Effector CD4-positive, alpha-beta T cell (primary cell): ENCODE measurements around the gene SHC2. TPM values are rescaled to one million over a fixed set of nuclear protein-coding genes. Genes with fewer than 3 reads are reported as not detected.
A peak's percentile ranks its signal among the peaks of the same experiment; 100 is the strongest.

Source experiments
- DNase-seq: peaks from one replicate; pipeline ENCODE4 v3.0.0-alpha.2; 2020
- total RNA-seq: gene quantifications from one replicate; lab custom pipeline; 2026; lab: John Stamatoyannopoulos, UW

Gene SHC2, protein sequence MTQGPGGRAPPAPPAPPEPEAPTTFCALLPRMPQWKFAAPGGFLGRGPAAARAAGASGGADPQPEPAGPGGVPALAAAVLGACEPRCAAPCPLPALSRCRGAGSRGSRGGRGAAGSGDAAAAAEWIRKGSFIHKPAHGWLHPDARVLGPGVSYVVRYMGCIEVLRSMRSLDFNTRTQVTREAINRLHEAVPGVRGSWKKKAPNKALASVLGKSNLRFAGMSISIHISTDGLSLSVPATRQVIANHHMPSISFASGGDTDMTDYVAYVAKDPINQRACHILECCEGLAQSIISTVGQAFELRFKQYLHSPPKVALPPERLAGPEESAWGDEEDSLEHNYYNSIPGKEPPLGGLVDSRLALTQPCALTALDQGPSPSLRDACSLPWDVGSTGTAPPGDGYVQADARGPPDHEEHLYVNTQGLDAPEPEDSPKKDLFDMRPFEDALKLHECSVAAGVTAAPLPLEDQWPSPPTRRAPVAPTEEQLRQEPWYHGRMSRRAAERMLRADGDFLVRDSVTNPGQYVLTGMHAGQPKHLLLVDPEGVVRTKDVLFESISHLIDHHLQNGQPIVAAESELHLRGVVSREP
- total RNA-seq = not detected

DNA sequence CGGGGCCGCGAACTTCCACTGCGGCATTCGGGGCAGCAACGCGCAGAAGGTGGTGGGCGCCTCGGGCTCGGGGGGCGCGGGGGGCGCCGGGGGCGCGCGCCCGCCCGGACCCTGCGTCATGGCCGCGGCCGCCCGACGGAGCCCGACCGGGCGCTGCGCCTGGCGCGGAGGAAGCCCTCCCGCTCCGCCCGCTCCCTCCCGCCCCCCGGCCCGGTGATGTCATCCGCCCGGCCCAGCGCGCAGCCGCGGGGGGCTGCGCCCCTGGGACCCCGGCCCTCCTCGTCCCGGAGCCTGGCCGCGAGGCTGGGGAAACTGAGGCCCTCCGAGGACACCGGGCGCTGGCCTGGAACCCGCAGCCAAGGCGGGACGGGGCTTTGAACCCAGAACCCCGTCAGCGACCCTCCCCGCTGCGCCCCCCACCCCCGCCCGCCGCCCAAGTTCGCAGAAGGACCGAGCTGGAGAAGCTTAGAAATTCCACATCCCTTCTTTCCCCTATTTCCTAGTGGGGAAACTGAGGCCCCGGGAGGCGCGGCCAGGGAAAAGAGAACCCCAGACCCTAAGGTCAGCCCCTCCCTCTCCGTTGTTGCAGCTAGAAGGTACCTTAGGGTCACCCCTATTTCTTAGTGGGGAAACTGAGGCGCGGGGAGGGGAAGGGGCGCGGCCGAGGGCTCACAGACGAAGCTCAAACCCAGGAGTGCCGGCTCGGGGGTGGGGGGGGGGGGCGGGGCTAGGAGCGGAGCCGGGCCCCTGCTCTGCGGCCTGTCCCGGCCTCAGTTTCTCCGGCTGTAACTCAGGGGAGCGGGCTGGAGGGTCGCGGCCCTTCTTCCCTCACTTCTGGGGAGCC, at the start of gene SHC2:
Gene SHC2, minus strand, starts transcription at position 157 of the 844 bp plus-strand sequence. Its CDS starts 37 bp downstream, at position 120.
- no peak for DNase-seq

DNA sequence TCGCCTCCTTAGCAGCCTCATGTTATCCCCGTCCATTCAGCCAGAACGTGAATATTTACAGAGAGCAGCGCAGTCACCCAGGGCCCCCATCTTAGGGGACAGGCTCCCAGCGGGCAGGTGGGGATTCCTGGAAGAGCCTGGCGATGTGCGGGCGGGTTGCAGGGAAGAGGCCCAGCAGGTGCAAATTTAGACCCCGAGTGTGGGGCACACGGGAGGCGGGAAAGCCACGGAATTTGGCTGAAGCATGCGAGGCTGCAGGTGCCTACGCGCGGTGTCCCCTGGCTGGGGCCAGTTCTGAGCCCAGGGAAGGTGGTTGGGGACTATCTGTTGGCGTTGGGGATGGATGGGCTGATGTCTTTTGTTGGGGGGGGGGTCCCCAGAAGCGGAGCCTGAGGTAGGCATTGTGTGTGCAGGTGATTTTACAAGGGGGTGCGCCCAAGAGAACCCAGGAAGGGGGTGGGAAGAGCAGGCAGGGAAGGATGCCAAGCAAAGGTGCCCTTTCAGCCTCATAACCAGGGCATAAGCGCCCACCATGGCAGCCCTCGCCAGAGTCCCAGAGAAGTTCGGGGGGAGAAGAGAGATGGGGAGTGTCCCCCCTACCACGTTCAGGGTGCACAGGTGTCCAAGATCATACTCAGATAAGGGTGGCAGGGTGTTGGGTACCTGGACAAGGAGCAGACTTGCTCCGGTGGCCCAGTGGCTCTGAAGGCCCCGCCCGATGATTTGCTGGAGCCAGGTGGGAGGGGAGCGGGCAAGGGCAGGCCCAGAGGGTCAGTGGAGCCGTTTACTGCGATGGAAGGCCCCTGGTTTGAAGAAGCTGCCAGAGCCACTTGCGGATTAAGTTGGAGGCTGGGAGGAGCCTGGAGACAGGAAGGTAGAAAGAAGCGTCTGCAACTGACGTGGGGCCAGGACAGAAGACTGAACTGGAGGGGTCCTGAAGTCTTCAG, 47.6 kb upstream of the SHC2 start:
- DNase-seq = no peak

DNA sequence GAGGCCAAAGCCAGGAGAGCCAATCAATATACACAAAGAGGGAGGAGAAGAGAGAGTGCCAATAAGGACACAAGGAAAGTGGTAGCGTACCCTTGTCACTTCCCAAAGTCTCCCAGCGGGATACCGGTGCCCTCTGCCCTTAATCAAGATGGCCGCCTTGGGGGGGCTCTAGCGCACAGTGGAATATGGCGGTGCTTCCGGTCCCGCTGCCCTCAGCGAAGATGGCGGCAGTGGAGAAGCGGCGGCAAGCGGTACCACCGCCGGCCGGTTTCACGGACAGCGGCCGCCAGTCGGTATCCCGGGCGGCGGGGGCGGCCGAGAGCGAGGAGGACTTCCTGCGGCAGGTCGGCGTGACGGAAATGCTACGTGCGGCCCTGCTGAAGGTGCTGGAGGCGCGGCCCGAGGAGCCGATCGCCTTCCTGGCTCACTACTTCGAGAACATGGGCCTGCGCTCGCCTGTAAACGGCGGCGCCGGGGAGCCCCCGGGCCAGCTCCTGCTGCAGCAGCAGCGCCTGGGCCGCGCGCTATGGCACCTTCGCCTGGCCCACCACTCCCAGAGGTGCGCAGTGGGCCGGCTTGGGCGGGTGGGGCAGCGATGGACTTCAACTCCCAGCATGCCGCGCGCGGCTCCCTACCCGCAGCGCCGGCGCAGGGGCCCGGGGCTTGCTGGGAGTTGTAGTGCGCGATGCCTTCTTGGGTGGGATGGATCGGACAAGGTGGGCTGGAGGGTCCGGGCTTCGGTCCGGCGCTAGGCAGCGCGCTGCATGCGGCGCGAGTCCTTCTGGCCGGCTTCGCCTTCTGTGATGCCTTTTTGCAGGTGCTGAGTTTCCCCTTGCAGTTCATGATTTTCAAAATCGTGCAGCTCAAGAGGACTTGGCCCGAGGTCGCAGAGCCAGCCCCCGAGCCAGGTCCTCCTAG, 46.7 kb upstream of the SHC2 start, which contains the start of gene TPGS1:
Gene TPGS1, plus strand, starts transcription at position 212 of the 918 bp plus-strand sequence. Its CDS starts 10 bp downstream, at position 222.
- DNase-seq = peak; percentile 67

DNA sequence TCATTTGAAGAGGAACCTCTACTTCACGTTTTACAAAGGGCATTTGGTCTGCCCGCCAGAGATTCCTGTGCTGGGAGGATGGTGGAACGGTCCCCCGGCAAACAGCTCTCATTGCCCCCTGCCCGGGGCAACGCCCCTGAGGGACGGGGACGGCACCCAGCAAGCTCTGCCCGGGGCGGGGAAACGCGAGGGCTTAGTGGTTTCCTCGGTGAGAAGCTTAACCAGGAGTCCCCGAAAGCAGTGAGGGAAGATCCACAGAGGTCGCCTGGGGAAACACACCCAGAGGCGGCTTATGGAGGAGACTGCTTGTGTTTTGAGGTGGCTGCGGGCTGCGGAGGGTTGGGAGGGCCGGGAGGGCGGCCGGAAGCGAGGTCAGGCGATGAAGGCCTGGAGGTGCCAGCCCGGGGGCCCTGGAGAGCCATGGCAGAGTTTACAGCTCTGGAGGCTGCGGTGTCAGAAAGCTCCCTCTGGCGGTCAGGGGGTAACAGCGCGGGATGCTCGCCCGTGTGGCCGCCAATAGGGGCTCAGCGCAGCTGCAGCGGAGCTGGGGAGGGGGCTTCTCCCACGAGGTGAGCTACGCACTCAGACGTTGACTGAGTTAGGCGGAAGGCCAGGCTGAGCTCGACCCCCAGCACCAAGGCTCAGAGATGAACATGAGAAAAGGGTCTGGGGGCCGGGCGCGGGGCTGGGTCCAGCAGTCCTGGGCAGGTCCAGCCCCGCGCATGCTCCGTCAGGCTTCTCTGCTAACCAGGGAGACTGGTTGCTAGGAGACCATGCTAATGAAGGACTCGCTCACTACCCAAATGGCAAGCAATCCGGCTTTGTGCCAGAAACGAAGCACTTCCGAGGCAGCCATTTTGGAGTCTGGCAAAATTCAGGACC, 45.8 kb upstream of the SHC2 start:
- peak; percentile 93 for DNase-seq

DNA sequence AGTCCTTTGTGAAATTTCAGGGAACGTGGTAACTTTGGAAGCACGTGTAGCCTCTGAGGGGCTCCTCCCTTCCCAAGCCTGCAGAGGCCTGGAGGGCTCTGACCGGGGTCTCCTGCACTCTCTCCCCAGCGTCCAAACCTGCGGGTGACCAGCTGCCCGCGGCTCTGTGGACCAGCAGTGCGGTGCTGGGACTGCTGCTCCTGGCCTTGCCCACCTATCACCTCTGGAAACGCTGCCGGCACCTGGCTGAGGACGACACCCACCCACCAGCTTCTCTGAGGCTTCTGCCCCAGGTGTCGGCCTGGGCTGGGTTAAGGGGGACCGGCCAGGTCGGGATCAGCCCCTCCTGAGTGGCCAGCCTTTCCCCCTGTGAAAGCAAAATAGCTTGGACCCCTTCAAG, 43.8 kb upstream of the SHC2 start:
- no peak for DNase-seq

DNA sequence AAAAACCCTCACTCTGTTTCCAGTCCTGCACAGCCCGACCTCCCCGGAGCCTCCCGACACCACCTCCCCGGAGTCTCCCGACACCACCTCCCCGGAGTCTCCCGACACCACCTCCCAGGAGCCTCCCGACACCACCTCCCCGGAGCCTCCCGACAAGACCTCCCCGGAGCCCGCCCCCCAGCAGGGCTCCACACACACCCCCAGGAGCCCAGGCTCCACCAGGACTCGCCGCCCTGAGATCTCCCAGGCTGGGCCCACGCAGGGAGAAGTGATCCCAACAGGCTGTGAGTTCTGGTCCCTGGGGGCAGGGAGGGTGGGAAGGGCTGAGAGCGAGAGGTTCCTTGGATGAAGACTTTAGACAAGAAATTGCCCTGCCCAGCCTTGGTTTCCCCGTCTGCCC, 40.8 kb upstream of the SHC2 start:
- DNase-seq = no peak

DNA sequence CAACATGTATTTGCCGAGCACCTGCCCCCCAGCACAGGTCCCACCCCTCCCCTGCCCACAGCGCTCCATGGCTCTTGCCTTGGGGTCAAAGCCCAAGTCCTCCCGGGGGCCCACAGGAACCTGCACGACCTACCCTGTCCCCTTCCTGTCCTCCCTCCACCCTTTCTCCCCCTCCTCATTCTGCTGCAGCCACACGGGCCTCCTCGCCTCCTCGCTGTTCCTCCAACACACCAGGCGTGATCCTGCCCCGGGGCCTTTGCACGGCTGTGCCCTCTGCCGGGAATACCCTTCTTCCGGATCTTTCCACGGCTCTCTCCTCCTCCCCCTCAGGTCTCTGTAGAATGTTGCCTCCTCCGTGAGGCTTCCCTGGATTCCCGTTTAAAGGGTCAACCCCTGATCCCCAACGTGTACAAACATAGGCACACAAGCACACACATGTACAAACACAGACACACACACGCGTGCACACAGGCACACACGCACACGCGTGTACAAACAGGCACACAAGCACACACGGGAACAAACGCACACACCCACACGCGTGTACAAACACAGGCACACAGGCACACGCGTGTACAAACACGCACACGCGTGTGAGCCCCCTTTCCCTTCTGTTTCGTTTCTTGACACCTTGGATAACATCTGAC, 38.3 kb upstream of the SHC2 start:
- no peak for DNase-seq

DNA sequence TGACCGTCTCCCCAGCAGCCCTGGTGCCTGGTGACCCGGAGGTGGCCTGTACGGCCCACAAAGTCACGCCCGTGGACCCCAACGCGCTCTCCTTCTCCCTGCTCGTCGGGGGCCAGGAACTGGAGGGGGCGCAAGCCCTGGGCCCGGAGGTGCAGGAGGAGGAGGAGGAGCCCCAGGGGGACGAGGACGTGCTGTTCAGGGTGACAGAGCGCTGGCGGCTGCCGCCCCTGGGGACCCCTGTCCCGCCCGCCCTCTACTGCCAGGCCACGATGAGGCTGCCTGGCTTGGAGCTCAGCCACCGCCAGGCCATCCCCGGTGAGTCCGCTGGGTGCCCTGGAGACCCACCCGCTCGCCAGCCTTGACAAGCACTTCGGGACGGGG, 37.7 kb upstream of the SHC2 start:
- no peak for DNase-seq

DNA sequence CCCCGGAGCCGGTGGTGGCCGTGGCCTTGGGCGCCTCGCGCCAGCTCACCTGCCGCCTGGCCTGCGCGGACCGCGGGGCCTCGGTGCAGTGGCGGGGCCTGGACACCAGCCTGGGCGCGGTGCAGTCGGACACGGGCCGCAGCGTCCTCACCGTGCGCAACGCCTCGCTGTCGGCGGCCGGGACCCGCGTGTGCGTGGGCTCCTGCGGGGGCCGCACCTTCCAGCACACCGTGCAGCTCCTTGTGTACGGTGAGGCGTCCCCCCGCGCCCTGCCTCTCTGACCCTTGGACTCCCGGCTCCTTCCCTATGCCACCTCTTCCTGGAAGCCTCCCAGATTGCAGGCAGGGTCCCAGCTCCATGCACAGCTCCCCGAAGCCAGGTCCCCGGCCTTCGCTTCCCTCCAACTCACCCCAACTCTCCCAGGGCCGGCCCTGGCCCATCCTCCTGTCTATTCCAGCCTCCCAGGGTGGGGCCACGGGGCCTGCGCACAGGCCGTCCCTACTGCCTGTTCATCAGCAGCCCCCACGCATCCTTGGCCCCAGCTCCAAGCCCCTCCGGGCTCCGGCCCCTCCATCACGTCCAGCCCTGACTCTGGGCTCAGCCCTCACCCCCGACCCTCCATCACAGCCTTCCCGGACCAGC, 37.2 kb upstream of the SHC2 start:
- no peak for DNase-seq

DNA sequence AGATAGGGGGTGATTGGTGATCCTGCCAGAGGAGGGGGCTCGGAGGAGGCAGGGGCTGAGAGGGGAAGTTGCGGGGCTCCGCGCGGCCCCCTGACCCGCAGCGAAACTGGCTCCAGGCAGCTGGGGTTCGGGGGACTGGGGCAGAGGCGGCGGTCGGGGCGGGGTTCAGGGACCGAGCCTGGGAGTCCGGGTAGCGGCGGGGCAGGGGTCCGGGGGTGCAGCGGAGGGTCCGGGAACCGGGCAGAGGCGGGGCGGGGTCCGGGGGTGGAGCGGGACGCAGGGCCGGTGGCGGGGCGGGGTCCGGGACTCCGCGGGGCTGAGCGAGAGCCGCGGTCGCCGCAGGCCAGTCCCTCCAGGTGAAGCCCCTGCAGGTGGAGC, 36.6 kb upstream of the SHC2 start:
- no peak for DNase-seq

DNA sequence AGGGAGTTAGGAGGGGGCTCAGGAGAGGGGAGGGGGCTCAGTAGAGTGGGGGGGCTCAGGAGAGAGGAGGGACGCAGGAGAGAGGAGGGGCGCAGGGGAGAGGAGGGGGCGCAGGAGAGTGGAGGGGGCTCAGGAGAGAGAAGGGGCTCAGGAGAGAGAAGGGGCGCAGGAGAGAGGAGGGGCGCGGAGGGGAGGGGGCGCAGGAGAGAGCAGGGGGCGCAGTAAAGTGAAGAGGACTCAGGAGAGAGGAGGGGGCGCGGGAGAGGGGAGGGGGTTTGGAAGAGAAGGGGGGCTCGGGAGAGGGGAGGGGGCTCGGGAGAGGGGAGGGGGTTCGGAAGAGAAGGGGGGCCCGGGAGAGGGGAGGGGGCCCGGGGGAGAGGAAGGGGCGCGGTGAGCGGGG, 36.2 kb upstream of the SHC2 start:
- DNase-seq = no peak

DNA sequence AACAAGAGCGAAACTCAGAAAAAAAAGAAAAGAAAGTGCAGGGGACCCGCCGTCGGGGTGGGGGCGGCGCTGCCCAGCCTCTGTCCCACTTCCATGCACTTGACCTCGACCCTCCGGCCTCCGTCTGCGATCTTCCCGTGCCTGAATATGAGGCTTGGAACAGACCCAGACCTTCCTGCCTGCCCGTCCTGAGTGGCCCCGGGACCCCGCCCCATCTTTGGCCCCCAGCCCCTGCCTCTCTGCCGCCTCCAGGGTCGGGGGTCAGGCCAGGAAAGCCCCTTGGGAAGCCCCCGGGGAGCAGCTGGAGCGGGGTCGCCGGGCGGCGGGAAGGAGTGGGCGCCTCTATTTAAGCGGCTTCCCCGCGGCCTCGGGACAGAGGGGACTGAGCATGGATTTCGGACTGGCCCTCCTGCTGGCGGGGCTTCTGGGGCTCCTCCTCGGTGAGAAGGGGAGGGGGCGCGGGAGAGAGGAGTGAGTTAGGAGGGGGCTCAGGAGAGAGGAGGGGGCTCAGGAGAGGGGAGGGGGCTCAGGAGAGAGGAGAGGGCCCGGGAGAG, 35.4 kb upstream of the SHC2 start, which contains the start of gene MADCAM1:
Gene MADCAM1, plus strand, starts transcription at position 375 of the 554 bp plus-strand sequence. Its CDS starts 14 bp downstream, at position 389.
- no peak for DNase-seq

DNA sequence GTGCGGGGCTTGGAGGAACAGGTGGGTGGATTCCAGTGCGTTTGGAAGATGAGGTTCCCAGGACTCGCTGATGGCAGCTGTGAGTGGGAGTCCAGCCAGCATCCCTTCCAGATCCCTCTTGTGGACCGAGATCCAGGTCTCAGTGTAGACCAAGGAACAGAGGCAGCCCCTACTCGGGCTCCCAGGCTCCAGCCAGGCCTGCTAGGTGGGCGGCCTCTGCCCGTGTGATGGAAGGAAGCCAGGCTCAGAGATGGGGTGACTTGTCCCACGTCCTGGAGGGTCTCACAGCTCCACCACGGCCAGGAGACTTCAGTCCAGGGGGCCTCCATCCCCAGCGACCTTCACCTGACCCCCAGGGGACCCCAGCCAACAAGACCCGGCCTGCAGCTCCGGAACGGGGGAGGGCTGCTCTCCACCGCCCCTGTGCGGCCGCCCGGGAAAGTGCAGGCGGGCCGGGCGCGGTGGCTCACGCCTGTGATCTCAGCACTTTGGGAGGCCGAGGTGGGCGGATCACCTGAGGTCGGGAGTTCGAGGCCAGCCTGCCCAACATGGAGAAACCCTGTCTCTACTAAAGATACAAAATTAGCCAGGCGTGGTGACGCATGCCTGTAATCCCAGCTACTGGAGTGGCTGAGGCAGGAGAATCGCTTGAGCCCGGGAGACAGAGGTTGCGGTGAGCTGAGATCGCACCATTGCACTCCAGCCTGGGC, 34.7 kb upstream of the SHC2 start:
- DNase-seq = no peak

DNA sequence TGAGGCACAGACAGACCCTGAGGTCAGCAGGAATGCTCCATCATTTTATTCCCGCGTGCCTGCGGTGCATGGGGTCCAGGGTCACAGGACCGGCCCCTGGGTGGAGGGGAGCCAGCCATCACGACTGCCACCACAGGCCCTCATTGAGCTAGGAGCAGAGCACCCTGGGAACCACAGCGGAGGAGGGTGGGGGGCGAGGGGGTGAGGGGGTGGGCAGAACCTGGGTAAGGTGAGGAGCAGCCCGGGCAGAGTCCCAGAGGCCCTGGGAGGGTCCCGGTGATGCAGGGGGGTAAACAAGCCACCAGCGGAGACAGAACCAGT, 34.2 kb upstream of the SHC2 start:
- no peak for DNase-seq

DNA sequence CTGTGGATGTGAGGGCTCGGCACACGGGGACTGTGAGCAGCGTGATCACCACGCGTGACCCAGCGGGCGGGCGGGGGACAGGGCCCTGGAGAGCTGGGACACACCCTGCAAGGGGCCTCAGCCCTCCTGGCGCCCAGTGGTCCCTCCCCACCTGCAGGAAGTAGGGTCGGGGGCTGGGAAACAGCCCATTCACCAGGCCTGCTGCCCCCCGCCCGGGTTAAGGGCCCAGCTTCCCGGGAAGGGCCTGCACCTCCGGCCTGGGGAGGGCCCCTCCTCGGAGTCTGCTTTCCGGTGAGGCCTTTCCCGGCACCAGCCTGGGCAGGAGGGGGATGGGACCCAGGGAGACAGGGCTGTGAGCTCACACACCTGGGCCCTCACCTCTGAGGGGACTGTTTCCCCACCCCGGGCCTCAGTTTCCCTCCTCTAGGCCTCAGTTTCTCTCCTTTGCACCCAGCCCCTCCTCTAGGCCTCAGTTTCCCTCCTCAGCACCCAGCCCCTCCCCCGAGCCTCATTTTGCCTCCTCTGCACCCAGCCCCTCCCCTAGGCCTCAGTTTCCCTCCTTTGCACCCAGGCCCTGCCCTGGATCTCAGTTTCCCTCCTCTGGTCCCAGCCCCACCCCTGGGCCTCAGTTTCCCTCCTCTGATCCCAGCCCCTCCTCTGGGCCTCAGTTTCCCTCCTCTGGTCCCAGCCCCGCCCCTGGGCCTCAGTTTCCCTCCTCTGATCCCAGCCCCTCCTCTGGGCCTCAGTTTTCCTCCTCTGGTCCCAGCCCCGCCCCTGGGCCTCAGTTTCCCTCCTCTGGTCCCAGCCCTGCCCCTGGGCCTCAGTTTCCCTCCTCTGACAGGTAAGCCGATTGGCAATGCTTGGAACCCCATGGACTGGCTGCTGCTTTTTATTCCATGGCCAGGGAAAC, 33.6 kb upstream of the SHC2 start:
- no peak for DNase-seq

DNA sequence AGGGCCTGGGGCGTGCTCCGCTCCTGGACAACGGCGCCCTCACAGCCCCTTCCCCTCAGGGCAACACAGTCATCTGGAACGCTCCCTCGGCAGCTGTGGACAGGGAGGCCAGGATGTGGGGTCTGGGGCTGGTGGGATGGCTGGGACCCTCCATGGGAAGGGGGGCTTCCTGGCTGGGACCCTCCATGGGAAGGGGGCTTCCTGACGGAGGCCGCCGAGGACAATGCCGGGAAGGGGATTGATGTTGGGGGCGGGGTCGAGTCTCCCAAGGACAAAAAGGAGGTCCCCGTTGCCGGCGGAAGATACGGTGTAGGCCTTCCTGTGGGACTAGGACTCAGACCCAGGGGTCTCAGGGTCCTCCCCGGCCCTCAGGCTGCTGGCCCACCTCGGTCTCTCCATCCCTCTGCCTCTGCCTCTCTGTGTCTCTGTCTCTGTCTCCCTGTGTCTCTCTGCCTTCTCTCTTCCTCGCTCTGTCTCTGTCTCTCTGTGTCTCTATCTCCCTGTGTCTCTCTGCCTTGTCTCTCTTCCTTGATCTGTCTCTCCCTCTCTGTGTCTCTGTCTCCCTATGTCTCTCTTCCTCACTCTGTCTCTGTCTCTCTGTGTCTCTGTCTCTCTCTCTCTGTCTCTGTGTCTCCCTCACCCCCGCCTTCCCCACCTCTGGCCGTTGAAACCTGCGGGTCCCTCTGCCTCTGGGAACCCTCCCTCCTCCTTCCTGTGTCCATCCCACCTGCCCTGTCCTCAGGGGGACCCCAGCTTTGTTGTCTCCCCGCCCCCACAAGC, 32.7 kb upstream of the SHC2 start:
- no peak for DNase-seq
